Nephron progenitor cell (in vitro differentiated cells): ENCODE measurements around the gene CRYBG1.
"Not testable (repeated sequence)": the region's sequence is repeated elsewhere in the genome, so short reads cannot be mapped to it uniquely, and the experiment has no call there.

Experiments
- DNase-seq: peaks from one replicate; pipeline ENCODE4 v3.0.0; 2021
- H3K27ac Mint-ChIP-seq: 2 replicates; pipeline ENCODE4 v1.8.0; 2021; ENCODE audit warnings: mild to moderate bottlenecking, moderate library complexity, mixed read lengths
- H3K27me3 Mint-ChIP-seq: 2 replicates; pipeline ENCODE4 v1.8.0; 2021; ENCODE audit warnings: mild to moderate bottlenecking, low read depth, mixed read lengths; ENCODE audit not compliant: poor library complexity
- H3K36me3 Mint-ChIP-seq: 2 replicates; pipeline ENCODE4 v1.8.0; 2021; ENCODE audit warnings: low read depth, mixed read lengths
- H3K4me1 Mint-ChIP-seq: 2 replicates; pipeline ENCODE4 v1.8.0; 2021; ENCODE audit warnings: mixed read lengths
- H3K4me3 Mint-ChIP-seq: 2 replicates; pipeline ENCODE4 v1.8.0; 2021; ENCODE audit warnings: mild to moderate bottlenecking, moderate library complexity, mixed read lengths
- H3K9me3 Mint-ChIP-seq: 2 replicates; pipeline ENCODE4 v1.8.0; 2021; ENCODE audit warnings: mild to moderate bottlenecking, moderate library complexity, mixed read lengths
- TF ChIP-seq, protein P1 (sequence below): fragments of 200-600 bp; sonication (generic); IDR thresholded peaks from 2 replicates; pipeline ENCODE4 v1.5.0; 2021; ENCODE audit warnings: antibody characterized with exemption

The CRYBG1 gene

GRCh38 chr6:106396426-106397220, 36.1 kb downstream of the CRYBG1 start:
- Mint-ChIP-seq H3K9me3 (no peaks in the 10 kb centered on the region), H3K4me1 (no peaks in the 10 kb centered on the region), H3K27me3 (peaks cover 9% of the 10 kb centered on the region), H3K36me3 (no peaks in the 10 kb centered on the region), H3K27ac (no peak overlapping the region), H3K4me3 (no peak overlapping the region)
- TF ChIP-seq, protein P1, sequence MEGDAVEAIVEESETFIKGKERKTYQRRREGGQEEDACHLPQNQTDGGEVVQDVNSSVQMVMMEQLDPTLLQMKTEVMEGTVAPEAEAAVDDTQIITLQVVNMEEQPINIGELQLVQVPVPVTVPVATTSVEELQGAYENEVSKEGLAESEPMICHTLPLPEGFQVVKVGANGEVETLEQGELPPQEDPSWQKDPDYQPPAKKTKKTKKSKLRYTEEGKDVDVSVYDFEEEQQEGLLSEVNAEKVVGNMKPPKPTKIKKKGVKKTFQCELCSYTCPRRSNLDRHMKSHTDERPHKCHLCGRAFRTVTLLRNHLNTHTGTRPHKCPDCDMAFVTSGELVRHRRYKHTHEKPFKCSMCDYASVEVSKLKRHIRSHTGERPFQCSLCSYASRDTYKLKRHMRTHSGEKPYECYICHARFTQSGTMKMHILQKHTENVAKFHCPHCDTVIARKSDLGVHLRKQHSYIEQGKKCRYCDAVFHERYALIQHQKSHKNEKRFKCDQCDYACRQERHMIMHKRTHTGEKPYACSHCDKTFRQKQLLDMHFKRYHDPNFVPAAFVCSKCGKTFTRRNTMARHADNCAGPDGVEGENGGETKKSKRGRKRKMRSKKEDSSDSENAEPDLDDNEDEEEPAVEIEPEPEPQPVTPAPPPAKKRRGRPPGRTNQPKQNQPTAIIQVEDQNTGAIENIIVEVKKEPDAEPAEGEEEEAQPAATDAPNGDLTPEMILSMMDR: no peak
- no peak for DNase-seq

DNA sequence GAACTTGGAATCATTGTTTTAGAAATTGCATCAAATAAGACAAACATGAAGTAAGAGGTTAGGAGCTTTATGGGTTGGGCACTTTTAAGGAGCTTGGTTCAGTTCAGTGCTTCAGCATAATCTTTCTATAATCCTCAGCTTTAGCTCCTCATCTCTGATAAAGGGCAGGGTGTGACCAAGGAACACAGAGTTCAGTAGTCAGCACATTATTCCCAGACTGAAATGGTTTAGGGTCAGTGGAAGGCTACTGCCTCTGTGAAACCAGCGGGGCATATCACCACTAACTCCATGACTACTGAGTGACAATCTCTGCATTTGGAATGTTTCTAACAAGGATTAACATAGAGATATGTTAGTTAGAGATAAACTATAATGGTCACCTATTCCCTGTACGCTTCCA, 36.9 kb downstream of the CRYBG1 start:
- Mint-ChIP-seq H3K27me3 (peaks cover 6% of the 10 kb centered on the region), H3K4me1 (no peaks in the 10 kb centered on the region), H3K4me3 (no peak overlapping the region), H3K36me3 (no peaks in the 10 kb centered on the region), H3K9me3 (peaks cover under 1% of the 10 kb centered on the region), H3K27ac (no peak overlapping the region)
- no peak for DNase-seq
- TF ChIP-seq, protein P1: no peak

DNA sequence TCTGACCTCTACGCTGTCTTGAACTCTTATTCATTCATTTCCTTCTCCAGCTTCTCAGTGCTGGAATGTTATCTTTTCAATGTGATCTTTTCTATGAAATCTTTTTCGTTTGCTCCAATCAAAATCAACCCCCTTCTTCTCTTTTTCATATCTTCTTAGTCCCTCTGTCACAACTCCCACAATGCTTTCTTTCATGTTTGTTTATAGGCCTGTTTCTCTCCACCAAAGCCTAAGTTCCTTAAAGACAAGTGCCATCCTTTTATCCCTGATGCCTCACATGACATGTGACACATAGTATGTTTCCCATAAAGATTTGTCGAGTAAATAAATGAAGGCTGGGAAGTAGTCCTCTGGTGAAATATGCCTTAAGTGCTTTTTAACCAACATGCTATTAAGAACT, 38.1 kb downstream of the CRYBG1 start:
- Mint-ChIP-seq H3K9me3 (peaks cover 7% of the 10 kb centered on the region), H3K4me1 (no peaks in the 10 kb centered on the region), H3K27ac (no peak overlapping the region), H3K27me3 (peaks cover 2% of the 10 kb centered on the region), H3K4me3 (no peak overlapping the region), H3K36me3 (no peaks in the 10 kb centered on the region)
- DNase-seq: no peak
- TF ChIP-seq, protein P1: no peak

DNA sequence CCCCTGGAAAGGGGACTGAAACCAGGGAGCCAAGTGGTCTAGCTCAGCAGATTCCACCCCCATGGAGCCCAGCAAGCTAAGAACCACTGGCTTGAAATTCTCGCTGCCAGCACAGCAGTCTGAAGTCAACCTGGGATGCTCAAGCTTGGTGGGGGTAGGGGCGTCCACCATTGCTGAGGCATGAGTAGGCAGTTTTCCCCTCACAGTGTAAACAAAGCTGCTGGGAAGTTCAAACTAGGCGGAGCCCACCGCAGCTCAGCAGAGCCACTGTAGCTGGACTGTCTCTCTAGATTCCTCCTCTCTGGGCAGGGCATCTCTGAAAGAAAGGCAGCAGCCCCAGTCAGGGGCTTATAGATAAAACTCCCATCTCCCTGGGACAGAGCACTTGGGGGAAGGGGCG, 44.5 kb downstream of the CRYBG1 start:
- DNase-seq, H3K27ac Mint-ChIP-seq, H3K4me1 Mint-ChIP-seq, H3K4me3 Mint-ChIP-seq, H3K36me3 Mint-ChIP-seq: not testable (repeated sequence)
- Mint-ChIP-seq H3K27me3 (peaks cover 16% of the 10 kb centered on the region), H3K9me3 (peaks cover 54% of the 10 kb centered on the region)

- Mint-ChIP-seq H3K4me3 (no peak overlapping the region), H3K27me3 (peaks cover 14% of the 10 kb centered on the region), H3K4me1 (no peaks in the 10 kb centered on the region), H3K27ac (no peak overlapping the region), H3K36me3 (no peaks in the 10 kb centered on the region), H3K9me3 (peaks cover 30% of the 10 kb centered on the region)
- TF ChIP-seq, protein P1: no peak
- DNase-seq: no peak
Observed at GRCh38 chr6:106411056-106411455, 50.5 kb downstream of the CRYBG1 start.

- DNase-seq: no peak
- no peak overlapping the region for H3K27ac Mint-ChIP-seq
- peaks cover 15% of the 10 kb centered on the region for H3K27me3 Mint-ChIP-seq
- TF ChIP-seq, protein P1: no peak
- H3K4me1 Mint-ChIP-seq: no peaks in the 10 kb centered on the region
- no peak overlapping the region for H3K4me3 Mint-ChIP-seq
- H3K36me3 Mint-ChIP-seq: no peaks in the 10 kb centered on the region
- peaks cover 23% of the 10 kb centered on the region for H3K9me3 Mint-ChIP-seq
Observed at GRCh38 chr6:106411643-106412200, 51.2 kb downstream of the CRYBG1 start.
